Measurements from ENCODE around the gene SRPRB. TPM values are rescaled to one million over a fixed set of nuclear protein-coding genes. Genes with fewer than 3 reads are reported as not detected.

Gene SRPRB
- polyA plus RNA-seq, 1 donor from 2014 or later: 46.9 TPM

- H3K9me3 ChIP-seq (ENCODE audit: low read length): no peaks in the 10 kb centered on the region
- no peak overlapping the region for H3K9ac ChIP-seq (ENCODE audit: low read length)
- H2AFZ ChIP-seq (ENCODE audit: low read depth, low read length): no peak overlapping the region
- H4K20me1 ChIP-seq (ENCODE audit: insufficient read depth): no peaks in the 10 kb centered on the region
- H3K9me2 ChIP-seq (ENCODE audit: insufficient read depth, low read length): no peaks in the 10 kb centered on the region
- H3K36me3 ChIP-seq (ENCODE audit: insufficient read depth, low read length): no peaks in the 10 kb centered on the region
- no peak overlapping the region for H3K4me3 ChIP-seq (ENCODE audit: low read length)
- H3K79me2 ChIP-seq (replicated peaks; ENCODE audit: insufficient read depth, low read length): no peaks in the 10 kb centered on the region
- no peak overlapping the region for H3K27ac ChIP-seq (ENCODE audit: low read length)
- H3K27me3 ChIP-seq (ENCODE audit: insufficient read depth, low read depth, low read length): no peaks in the 10 kb centered on the region
- H3K4me2 ChIP-seq (ENCODE audit: low read length): no peak overlapping the region
- H3F3A ChIP-seq (ENCODE audit: insufficient read depth, low read length, poor library complexity, severe bottlenecking): no peaks in the 10 kb centered on the region
- TF ChIP-seq RAD21 (conservative IDR thresholded peaks at IDR 0.05) (no peak), REST (IDR thresholded peaks at IDR 0.05; ENCODE audit: borderline replicate concordance) (no peak), SMC3 (conservative IDR thresholded peaks at IDR 0.05; ENCODE audit: poor library complexity) (no peak), TAF1 (IDR thresholded peaks at IDR 0.05; ENCODE audit: low read depth) (no peak), POLR2AphosphoS5 (IDR thresholded peaks at IDR 0.05) (no peak), CTCF (IDR thresholded peaks at IDR 0.05; ENCODE audit: poor library complexity, severe bottlenecking) (no peak), EP300 (conservative IDR thresholded peaks at IDR 0.05; ENCODE audit: poor library complexity, severe bottlenecking) (no peak), MXI1 (conservative IDR thresholded peaks at IDR 0.05; ENCODE audit: poor library complexity, severe bottlenecking) (no peak), EZH2 (IDR thresholded peaks at IDR 0.05; ENCODE audit: borderline replicate concordance, insufficient read depth, low read length, poor library complexity, severe bottlenecking) (no peak)
Measured at GRCh38 chr3:133840055-133840737, 34.6 kb downstream of the SRPRB start.

GRCh38 chr3:133840767-133841166 lies 35.2 kb downstream of the SRPRB start:
- Histone ChIP-seq H3K9me2 (ENCODE audit: insufficient read depth, low read length) (no peaks in the 10 kb centered on the region), H3K9me3 (ENCODE audit: low read length) (no peaks in the 10 kb centered on the region), H3K79me2 (replicated peaks; ENCODE audit: insufficient read depth, low read length) (no peaks in the 10 kb centered on the region), H3K4me2 (ENCODE audit: low read length) (no peak overlapping the region), H4K20me1 (ENCODE audit: insufficient read depth) (no peaks in the 10 kb centered on the region), H3F3A (ENCODE audit: insufficient read depth, low read length, poor library complexity, severe bottlenecking) (no peaks in the 10 kb centered on the region), H3K4me3 (ENCODE audit: low read length) (no peak overlapping the region), H3K27ac (ENCODE audit: low read length) (no peak overlapping the region), H2AFZ (ENCODE audit: low read depth, low read length) (no peak overlapping the region), H3K36me3 (ENCODE audit: insufficient read depth, low read length) (no peaks in the 10 kb centered on the region), H3K9ac (ENCODE audit: low read length) (no peak overlapping the region), H3K27me3 (ENCODE audit: insufficient read depth, low read depth, low read length) (no peaks in the 10 kb centered on the region)
- TF ChIP-seq SMC3 (conservative IDR thresholded peaks at IDR 0.05; ENCODE audit: poor library complexity): no peak

Measured in neural cell (in vitro differentiated cells).